Upper lobe of left lung (tissue), 6 donors: Measurements from ENCODE around the gene PHF11. TPM values are rescaled to one million over a fixed set of nuclear protein-coding genes. Genes with fewer than 3 reads are reported as not detected.

Source experiments
- ATAC-seq, 2 donors: fragments of 200-7000 bp; cut with Tn5 transposase; one replicate each; pipeline ENCODE4 v1.9.1; 2022; ENCODE audit warnings: mild to moderate bottlenecking in 2 of 2, moderate library complexity in 2 of 2; ENCODE audit not compliant: low FRiP score in 2 of 2
- DNase-seq, 2 donors: peaks; one replicate each; pipeline ENCODE4 v3.0.0-alpha.2; 2019 to 2020
- H3K27ac ChIP-seq, 4 donors: fragments of 200-600 bp; sonication (generic); one replicate each; pipeline ENCODE4 v1.5.1; 2016 to 2019
- H3K27me3 ChIP-seq, 4 donors: fragments of 200-600 bp; sonication (generic); one replicate each; pipeline ENCODE4 v1.5.1; 2017 to 2019
- H3K36me3 ChIP-seq, 4 donors: fragments of 200-600 bp; sonication (generic); one replicate each; pipeline ENCODE4 v1.5.1; 2016 to 2019
- H3K4me1 ChIP-seq, 4 donors: fragments of 200-600 bp; sonication (generic); one replicate each; pipeline ENCODE4 v1.5.1; 2018 to 2019
- H3K4me3 ChIP-seq, 4 donors: fragments of 200-600 bp; sonication (generic); one replicate each; pipeline ENCODE4 v1.5.1; 2017 to 2019; ENCODE audit warnings: mild to moderate bottlenecking in 2 of 4, moderate library complexity in 1 of 4
- H3K9me3 ChIP-seq, 4 donors: fragments of 200-600 bp; sonication (generic); one replicate each; pipeline ENCODE4 v1.5.1; 2018 to 2019
- EP300 ChIP-seq, 4 donors: sonication (generic); formaldehyde crosslinking; IDR thresholded peaks; one replicate each; pipeline ENCODE4 v1.5.1; 2017; ENCODE audit warnings: antibody characterized with exemption in 4 of 4, control low read depth in 2 of 4
- POLR2A ChIP-seq, 4 donors: fragments of 450-650 bp; IDR thresholded peaks; one replicate each; pipeline ENCODE4 v1.5.1; 2016 to 2017; ENCODE audit warnings: antibody characterized with exemption in 4 of 4, mild to moderate bottlenecking in 2 of 4
- POLR2AphosphoS5 ChIP-seq, 2 donors: sonication (generic); formaldehyde crosslinking; IDR thresholded peaks; one replicate each; pipeline ENCODE4 v1.5.1; 2017; ENCODE audit warnings: antibody characterized with exemption in 2 of 2
- WGBS, 2 donors: methylation state at CpG; one replicate each; pipeline ENCODE4 v1.1.5; 2017 to 2018; 5-methylcytosine and 5-hydroxymethylcytosine counted together
- total RNA-seq, 6 donors: library from RNA; depleted of rRNA in 4 of 6; stranded (reverse); fragments of >200 nt in 4 of 6; gene quantifications; one replicate each; pipeline versions ENCODE4 v1.1.0 to v1.2.1, GENCODE V29; 2016 to 2021
- TF ChIP-seq, protein P1 (sequence below), 6 experiments: fragments of 450-650 bp in 4 of 6; fragments of 200-600 bp in 2 of 6; sonication (generic) in 2 of 6; IDR thresholded peaks; one replicate each; pipeline ENCODE4 v1.5.1; 2016 to 2019; ENCODE audit warnings: antibody characterized with exemption in 6 of 6
- donor health status: DM: no; HTN: no; CAD: no; lungs with moderate emphysema.
- donor health status: DM: no; HTN: yes; CAD: no; lungs with severe emphysema.

The PHF11 gene
- total RNA-seq, 6 donors from 2014 or later: 27.1 to 89.1 (median 39.3) TPM

DNA sequence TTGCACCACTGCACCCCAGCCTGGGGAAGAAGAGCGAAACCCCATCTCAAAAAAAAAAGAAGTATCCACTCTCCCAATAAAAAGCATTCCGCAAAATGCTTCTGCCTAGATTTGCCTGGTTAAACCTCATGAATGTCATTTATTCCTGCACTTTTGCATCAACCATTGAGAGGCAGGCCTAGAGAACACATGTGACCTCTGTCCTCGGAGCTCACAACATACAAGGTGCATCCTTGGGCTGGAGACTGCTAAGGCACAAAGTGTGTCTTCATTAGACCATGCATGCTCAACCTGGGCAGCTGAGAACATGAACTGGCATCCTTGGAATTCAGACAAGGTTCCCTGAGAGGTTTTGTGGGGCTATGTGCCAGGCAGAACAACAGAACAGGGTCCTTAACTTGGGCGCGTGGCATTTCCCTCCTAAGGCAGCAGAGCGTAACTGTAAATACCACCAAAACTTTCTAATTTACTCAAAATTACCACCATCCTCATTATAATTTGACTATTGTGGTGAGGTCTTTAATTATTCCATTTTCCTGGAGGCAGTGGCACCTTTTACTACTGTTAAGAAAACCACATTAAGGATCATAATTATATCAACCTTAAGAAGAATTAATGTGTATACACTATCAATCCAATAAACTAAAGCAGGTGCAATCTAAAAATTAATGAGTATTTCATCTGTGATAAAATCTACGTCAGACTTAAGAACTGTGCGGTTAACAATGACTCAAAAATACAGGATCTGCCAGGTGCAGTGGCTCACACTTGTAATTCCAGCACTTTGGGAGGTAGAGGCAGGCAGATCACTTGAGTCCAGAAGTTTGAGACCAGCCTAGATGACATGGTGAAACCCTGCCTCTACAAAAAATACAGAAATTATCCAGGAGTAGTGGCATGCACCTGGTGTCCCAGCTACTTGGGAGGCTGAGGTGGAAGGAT, 75.8 kb downstream of the PHF11 start:
- Histone ChIP-seq H3K4me1 (peaks cover 0 to 5% (median 5%) of the 10 kb centered on the region in 4 donors), H3K27me3 (no peaks in the 10 kb centered on the region), H3K4me3 (no peak overlapping the region), H3K36me3 (peaks cover 0 to 5% (median 1%) of the 10 kb centered on the region in 4 donors), H3K27ac (no peak overlapping the region), H3K9me3 (no peaks in the 10 kb centered on the region)
- TF ChIP-seq POLR2A (IDR thresholded peaks at IDR 0.05) (no peak), EP300 (IDR thresholded peaks at IDR 0.05) (no peak), POLR2AphosphoS5 (IDR thresholded peaks at IDR 0.05) (no peak)
- TF ChIP-seq, protein P1, sequence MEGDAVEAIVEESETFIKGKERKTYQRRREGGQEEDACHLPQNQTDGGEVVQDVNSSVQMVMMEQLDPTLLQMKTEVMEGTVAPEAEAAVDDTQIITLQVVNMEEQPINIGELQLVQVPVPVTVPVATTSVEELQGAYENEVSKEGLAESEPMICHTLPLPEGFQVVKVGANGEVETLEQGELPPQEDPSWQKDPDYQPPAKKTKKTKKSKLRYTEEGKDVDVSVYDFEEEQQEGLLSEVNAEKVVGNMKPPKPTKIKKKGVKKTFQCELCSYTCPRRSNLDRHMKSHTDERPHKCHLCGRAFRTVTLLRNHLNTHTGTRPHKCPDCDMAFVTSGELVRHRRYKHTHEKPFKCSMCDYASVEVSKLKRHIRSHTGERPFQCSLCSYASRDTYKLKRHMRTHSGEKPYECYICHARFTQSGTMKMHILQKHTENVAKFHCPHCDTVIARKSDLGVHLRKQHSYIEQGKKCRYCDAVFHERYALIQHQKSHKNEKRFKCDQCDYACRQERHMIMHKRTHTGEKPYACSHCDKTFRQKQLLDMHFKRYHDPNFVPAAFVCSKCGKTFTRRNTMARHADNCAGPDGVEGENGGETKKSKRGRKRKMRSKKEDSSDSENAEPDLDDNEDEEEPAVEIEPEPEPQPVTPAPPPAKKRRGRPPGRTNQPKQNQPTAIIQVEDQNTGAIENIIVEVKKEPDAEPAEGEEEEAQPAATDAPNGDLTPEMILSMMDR (IDR thresholded peaks at IDR 0.05): no peak
- DNase-seq (peak in 1 of 2 donors; percentile 36), ATAC-seq (no peak)
- 76 to 77% methylated on average over 8 of the region's 8 CpGs for WGBS, 2 donors

Other genes with a start within 250 kb of the PHF11 start
- 10 to 100 TPM in 4 of 6 donors, 1 to 10 TPM in 2; 4.2 to 16.4 (median 10.6) TPM for gene CDADC1, start 248.0 kb upstream of the PHF11 start, total RNA-seq
- 10 to 100 TPM; 12.5 to 49.2 (median 19.5) TPM for gene CAB39L, start 51.9 kb upstream of the PHF11 start, total RNA-seq
- gene SETDB2, start 51.7 kb upstream of the PHF11 start, total RNA-seq: 10 to 100 TPM in 4 of 6 donors, 1 to 10 TPM in 2; 5.0 to 17.8 (median 14.1) TPM
- 10 to 100 TPM; 12.6 to 23.5 (median 18.0) TPM for gene RCBTB1, start 89.6 kb downstream of the PHF11 start, total RNA-seq
- 1 to 10 TPM; 1.4 to 8.4 (median 4.9) TPM for gene ARL11, start 132.6 kb downstream of the PHF11 start, total RNA-seq
- gene EBPL, start 195.5 kb downstream of the PHF11 start, total RNA-seq: 10 to 100 TPM; 26.2 to 82.3 (median 54.8) TPM